Measurements from ENCODE around the gene ARSI.
"Not testable (repeated sequence)": the region's sequence is repeated elsewhere in the genome, so short reads cannot be mapped to it uniquely, and the experiment has no call there.

ARSI gene

GRCh38 chr5:150265870-150266383 is 36.8 kb downstream of the ARSI start:
- DNase-seq, result no peak

GRCh38 chr5:150264667-150265603 is 37.8 kb downstream of the ARSI start:
- DNase-seq, result no peak

- peak in 1 of 2 experiments; percentile 9 for DNase-seq
These were observed 38.7 kb downstream of the ARSI start for GRCh38 chr5:150263801-150264621.

- DNase-seq, result no peak
These were observed 39.3 kb downstream of the ARSI start for GRCh38 chr5:150263375-150263775.

- DNase-seq, result no peak
These were observed 40.2 kb downstream of the ARSI start for GRCh38 chr5:150262502-150262901.

- DNase-seq, result no peak
These were observed 41.5 kb downstream of the ARSI start for GRCh38 chr5:150261231-150261630.

- no peak for DNase-seq
These were observed 44.6 kb downstream of the ARSI start for GRCh38 chr5:150258130-150258529.

- DNase-seq, result no peak
These were observed 45.3 kb downstream of the ARSI start for GRCh38 chr5:150257424-150257823.

- no peak for DNase-seq
These were observed 46.2 kb downstream of the ARSI start for GRCh38 chr5:150256410-150257064.

- no peak for DNase-seq
These were observed 46.9 kb downstream of the ARSI start for GRCh38 chr5:150255659-150256409.

- DNase-seq, result no peak
These were observed 47.9 kb downstream of the ARSI start for GRCh38 chr5:150254774-150255173.

- DNase-seq, result no peak
These were observed 48.3 kb downstream of the ARSI start for GRCh38 chr5:150254363-150254762.

GRCh38 chr5:150253416-150254208 is 49.1 kb downstream of the ARSI start:
- DNase-seq, result no peak

- DNase-seq, result no peak
These were observed 50.2 kb downstream of the ARSI start for GRCh38 chr5:150252489-150252888.

- DNase-seq, result no peak
These were observed 51.2 kb downstream of the ARSI start for GRCh38 chr5:150251504-150251903.

GRCh38 chr5:150249744-150250143 is 53.0 kb downstream of the ARSI start:
- no peak for DNase-seq

- no peak for DNase-seq
These were observed 53.8 kb downstream of the ARSI start for GRCh38 chr5:150248946-150249345.

GRCh38 chr5:150248493-150248892 is 54.2 kb downstream of the ARSI start:
- DNase-seq, result not testable (repeated sequence)

GRCh38 chr5:150247726-150248125 is 55.0 kb downstream of the ARSI start:
- DNase-seq, result no peak

GRCh38 chr5:150246835-150247234 is 55.9 kb downstream of the ARSI start:
- DNase-seq, result no peak

- DNase-seq, result no peak
These were observed 56.3 kb downstream of the ARSI start for GRCh38 chr5:150246429-150246828.
